Breast epithelium (tissue), 4 donors: Measurements from ENCODE around the gene COA8. TPM values are rescaled to one million over a fixed set of nuclear protein-coding genes. Genes with fewer than 3 reads are reported as not detected.

ENCODE experiments used
- DNase-seq, 2 donors: peaks; one replicate each; pipeline ENCODE4 v3.0.0-alpha.2; 2019; ENCODE audit warnings: low spot score in 2 of 2
- H3K27ac ChIP-seq, 2 donors: fragments of 200-600 bp; sonication (generic) in 1 of 2; one replicate each; pipeline ENCODE4 v1.5.1; 2016 to 2019; ENCODE audit warnings: mild to moderate bottlenecking in 1 of 2
- H3K27me3 ChIP-seq, 2 donors: fragments of 200-600 bp; sonication (generic) in 1 of 2; one replicate each; pipeline versions ENCODE4 v1.5.1 to v1.6.0; 2017 to 2019; ENCODE audit warnings: control low read depth in 1 of 2, mild to moderate bottlenecking in 1 of 2
- H3K36me3 ChIP-seq: fragments of 200-600 bp; one replicate; pipeline ENCODE4 v1.5.1; 2019
- H3K4me1 ChIP-seq, 2 donors: fragments of 200-600 bp; sonication (generic); one replicate each; pipeline ENCODE4 v1.5.1; 2016 to 2019; ENCODE audit warnings: control low read depth in 1 of 2
- H3K4me3 ChIP-seq, 3 donors: fragments of 200-600 bp; sonication (generic); 1 replicate in 2 of 3; 2 replicates in 1 of 3; pipeline ENCODE4 v1.5.1; 2016 to 2019; ENCODE audit warnings: mild to moderate bottlenecking in 3 of 3, moderate library complexity in 2 of 3
- H3K9me3 ChIP-seq, 2 donors: fragments of 200-600 bp; sonication (generic) in 1 of 2; one replicate each; pipeline ENCODE4 v1.5.1; 2016 to 2019; ENCODE audit warnings: control low read depth in 1 of 2
- POLR2A ChIP-seq: fragments of 450-650 bp; IDR thresholded peaks from one replicate; pipeline ENCODE4 v1.6.1; 2016; ENCODE audit warnings: antibody characterized with exemption, mild to moderate bottlenecking, moderate library complexity
- POLR2AphosphoS5 ChIP-seq, 3 donors: sonication (generic); formaldehyde crosslinking; IDR thresholded peaks; one replicate each; pipeline ENCODE4 v1.6.1; 2017; ENCODE audit warnings: antibody characterized with exemption in 3 of 3
- intact Hi-C: fragments of 100-400 bp; cut with DNase I; formaldehyde crosslinking; loops from one replicate; pipeline ENCODE4 v1.15.1; 2023; ENCODE audit warnings: low total_unique reads
- total RNA-seq, 3 donors: library from RNA; depleted of rRNA; stranded (reverse); fragments of >200 nt; gene quantifications; one replicate each; pipeline ENCODE4 v1.1.0, GENCODE V29; 2016
- TF ChIP-seq, protein P1 (sequence below), 3 donors: fragments of 450-650 bp; IDR thresholded peaks; one replicate each; pipeline ENCODE4 v1.5.1; 2016 to 2017; ENCODE audit warnings: antibody characterized with exemption in 3 of 3, mild to moderate bottlenecking in 3 of 3, moderate library complexity in 3 of 3

The COA8 gene
- total RNA-seq, 3 donors from 2014 or later, result 26.5 to 41.9 (median 27.2) TPM

DNA sequence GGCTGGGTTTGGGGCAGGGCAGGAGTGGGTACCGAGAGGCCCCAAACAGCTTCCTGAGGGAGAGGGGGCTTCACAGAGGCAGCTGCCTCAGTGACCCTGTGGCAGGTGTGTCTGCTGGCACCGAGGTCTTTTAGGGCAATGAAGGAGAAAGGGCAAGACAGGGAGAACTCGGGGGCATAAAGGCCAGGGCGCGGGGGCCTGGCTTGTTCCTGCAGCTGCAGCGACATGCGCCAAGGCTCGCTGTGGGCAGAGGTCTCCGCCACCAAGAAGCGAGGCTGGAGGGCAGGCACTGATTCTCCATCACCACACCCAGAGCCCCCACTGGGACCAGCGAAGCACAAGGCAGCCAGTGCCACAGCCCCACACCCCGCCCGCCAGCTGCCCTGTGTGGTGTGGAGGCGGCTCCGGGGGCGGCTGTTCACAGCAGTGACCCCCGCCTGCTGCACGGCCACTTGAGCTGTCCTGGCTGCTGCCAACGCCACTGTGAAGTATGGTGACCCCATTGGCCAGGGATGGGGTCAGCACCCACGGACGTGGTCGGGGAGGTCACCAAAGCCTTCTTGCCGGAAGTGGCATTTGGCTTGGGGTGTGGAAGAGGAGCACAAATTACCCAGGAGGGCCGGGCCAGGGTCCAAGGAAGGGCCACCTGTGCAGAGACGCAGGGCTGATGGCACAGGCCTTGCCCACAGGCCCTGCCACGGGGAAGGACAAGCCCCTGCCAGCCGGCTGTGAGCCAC lies 16.7 kb upstream of the COA8 start:
- H3K27me3 ChIP-seq, result no peaks in the 10 kb centered on the region
- no peaks in the 10 kb centered on the region for H3K9me3 ChIP-seq
- no peak overlapping the region for H3K4me3 ChIP-seq
- no peak overlapping the region for H3K27ac ChIP-seq
- peaks cover 41 to 48% of the 10 kb centered on the region in 2 donors for H3K4me1 ChIP-seq
- H3K36me3 ChIP-seq, result no peaks in the 10 kb centered on the region
- TF ChIP-seq, protein P1, sequence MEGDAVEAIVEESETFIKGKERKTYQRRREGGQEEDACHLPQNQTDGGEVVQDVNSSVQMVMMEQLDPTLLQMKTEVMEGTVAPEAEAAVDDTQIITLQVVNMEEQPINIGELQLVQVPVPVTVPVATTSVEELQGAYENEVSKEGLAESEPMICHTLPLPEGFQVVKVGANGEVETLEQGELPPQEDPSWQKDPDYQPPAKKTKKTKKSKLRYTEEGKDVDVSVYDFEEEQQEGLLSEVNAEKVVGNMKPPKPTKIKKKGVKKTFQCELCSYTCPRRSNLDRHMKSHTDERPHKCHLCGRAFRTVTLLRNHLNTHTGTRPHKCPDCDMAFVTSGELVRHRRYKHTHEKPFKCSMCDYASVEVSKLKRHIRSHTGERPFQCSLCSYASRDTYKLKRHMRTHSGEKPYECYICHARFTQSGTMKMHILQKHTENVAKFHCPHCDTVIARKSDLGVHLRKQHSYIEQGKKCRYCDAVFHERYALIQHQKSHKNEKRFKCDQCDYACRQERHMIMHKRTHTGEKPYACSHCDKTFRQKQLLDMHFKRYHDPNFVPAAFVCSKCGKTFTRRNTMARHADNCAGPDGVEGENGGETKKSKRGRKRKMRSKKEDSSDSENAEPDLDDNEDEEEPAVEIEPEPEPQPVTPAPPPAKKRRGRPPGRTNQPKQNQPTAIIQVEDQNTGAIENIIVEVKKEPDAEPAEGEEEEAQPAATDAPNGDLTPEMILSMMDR (IDR thresholded peaks at IDR 0.05), result no peak
- TF ChIP-seq POLR2AphosphoS5 (IDR thresholded peaks at IDR 0.05), result no peak
- TF ChIP-seq POLR2A, result no peak
- intact Hi-C loops, result no loop called here
- no peak for DNase-seq

- peak in 1 of 2 donors; percentile 78 for DNase-seq
- Histone ChIP-seq H3K36me3 (no peaks in the 10 kb centered on the region), H3K4me1 (peaks cover 43 to 56% of the 10 kb centered on the region in 2 donors), H3K4me3 (no peak overlapping the region), H3K27ac (no peak overlapping the region), H3K27me3 (no peaks in the 10 kb centered on the region), H3K9me3 (no peaks in the 10 kb centered on the region)
- intact Hi-C loops, result no loop called here
- TF ChIP-seq, protein P1 (IDR thresholded peaks at IDR 0.05), result peak; percentile 69 to 93 (median 92)
- TF ChIP-seq POLR2A (no peak), POLR2AphosphoS5 (IDR thresholded peaks at IDR 0.05) (peak in 2 of 3 donors; percentile 20 to 54)
These were observed 15.9 kb upstream of the COA8 start for GRCh38 chr14:103546652-103547454.

DNA sequence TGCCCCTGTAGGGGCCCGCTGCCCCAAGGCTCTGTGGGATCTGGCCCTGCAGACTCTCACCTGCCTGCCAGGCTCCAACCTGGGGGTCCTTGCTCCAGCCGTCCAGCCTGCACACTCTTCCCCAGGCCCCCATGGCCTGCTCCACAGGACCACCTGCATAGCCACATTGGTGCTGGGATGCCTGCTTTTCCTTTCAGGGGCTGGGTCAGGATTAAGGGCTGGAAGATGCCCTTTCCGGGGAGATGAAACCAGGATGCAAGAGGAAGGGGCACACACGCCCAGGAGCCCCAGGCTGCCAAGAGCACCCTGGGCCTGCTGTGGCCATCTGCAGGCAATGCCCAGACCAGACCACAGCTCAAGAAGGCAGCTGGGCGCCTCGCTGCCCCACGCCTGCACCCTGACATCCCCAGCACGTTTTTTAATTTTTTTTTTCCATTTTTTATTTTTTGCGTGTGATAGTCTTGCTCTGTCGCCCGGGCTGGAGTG lies 15.3 kb upstream of the COA8 start:
- intact Hi-C loops, result no loop called here
- H3K27ac ChIP-seq, result no peak overlapping the region
- no peaks in the 10 kb centered on the region for H3K27me3 ChIP-seq
- TF ChIP-seq POLR2AphosphoS5 (IDR thresholded peaks at IDR 0.05) (no peak), POLR2A (no peak)
- TF ChIP-seq, protein P1 (IDR thresholded peaks at IDR 0.05), result no peak
- H3K36me3 ChIP-seq, result no peaks in the 10 kb centered on the region
- peaks cover 42 to 55% of the 10 kb centered on the region in 2 donors for H3K4me1 ChIP-seq
- no peak overlapping the region for H3K4me3 ChIP-seq
- no peaks in the 10 kb centered on the region for H3K9me3 ChIP-seq
- DNase-seq, result no peak

GRCh38 chr14:103547941-103548462 lies 14.8 kb upstream of the COA8 start:
- TF ChIP-seq, protein P1 (IDR thresholded peaks at IDR 0.05), result no peak
- TF ChIP-seq POLR2A, result no peak
- Histone ChIP-seq H3K36me3 (no peaks in the 10 kb centered on the region), H3K27me3 (no peaks in the 10 kb centered on the region), H3K27ac (no peak overlapping the region), H3K4me3 (no peak overlapping the region), H3K9me3 (no peaks in the 10 kb centered on the region), H3K4me1 (peaks cover 37 to 50% of the 10 kb centered on the region in 2 donors)
- intact Hi-C loops, result no loop called here
- DNase-seq, result no peak
